HG03064 (cell line): ENCODE results near the gene ENPP7.

Experiments
- ATAC-seq: cut with Tn5 transposase; IDR thresholded peaks from one replicate; pipeline ENCODE4 v1.9.1; 2021; ENCODE audit warnings: low read depth; ENCODE audit not compliant: unreplicated experiment

The ENPP7 gene

DNA sequence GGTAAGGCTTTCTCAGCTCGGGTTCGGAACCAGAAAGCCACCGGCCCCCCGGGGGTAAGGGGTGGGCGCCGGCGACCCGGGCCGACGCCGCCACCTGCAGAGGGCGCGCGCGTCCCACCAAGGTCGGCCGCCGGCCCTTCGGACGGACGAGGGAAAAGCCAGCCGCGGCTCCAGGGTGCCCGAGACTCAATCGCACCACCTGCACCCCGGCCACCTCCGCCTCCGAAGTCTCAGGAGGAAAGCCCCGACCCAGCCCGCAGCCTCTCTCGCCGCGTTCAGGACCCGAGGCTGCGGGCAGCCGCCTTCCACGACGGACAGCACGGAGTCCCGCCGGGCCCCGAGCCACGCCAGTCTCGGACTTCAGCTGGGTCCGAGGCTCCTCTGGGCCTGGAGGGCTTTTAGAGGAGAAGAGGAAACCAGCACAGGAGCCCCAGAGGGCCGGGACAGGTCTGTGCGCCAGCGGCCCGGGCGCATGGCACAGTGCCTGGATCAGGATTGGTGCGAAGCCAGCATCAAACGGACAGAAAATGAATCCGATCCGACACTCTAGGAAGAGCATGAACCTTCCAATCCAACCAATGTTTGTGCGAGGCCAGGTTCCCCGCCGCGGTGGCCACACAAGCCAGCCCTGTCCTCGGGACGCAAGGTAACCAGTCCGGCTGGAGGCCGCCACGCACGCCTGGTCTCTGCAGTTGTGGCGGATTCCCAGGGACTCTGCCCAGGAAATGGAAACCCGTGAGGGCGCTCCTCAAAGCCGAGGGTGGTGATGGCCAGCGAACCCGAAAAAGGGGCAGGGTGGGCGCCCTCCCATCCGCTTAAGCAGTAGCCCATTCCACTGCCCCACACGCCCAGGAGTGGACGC is 59.4 kb downstream of the ENPP7 start:
- ATAC-seq = no peak

DNA sequence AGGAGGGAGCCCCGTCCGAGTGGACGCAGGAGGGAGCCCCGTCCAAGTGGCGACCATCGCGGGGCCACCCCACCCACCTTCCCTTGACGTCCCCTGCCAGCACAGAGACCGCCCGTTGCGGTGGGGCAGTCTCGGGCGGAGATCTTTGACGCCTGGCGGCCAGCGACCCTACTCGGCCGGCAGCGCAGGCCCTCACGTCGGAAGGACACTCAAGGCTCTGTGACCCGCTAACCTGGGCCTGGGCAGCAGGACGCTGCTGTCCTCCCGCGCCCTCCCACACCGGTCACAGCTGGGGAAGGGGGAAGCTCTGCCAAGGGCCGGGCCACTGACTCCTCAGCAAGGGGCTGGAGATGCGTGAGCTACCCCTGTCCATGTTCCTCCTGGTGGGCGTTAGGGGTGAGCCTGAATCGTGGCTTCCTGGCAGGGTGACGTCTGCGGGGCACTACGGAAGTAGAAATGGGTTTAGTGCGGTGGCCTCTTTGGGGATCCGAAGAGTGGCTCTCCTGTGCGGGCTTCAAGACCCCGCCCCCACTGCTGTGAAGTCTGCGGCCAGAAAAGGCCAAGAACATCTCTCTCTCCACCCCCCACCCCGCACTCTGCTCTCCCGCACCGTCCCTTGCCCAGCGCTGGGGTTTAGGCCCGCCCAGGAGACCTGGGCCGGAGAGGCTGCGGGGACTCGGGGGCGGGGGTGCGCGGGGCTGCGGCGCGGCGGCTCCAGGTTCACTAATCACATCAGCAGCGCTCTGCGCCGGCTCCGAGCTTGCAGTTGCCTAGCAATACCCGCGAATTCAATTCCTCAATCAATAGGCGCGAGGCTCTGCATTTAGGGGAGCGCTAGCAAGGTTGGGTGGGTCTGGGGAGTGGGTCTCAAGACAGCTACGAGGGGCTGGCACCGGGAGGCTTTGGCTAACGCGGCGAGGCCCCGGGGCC is 60.3 kb downstream of the ENPP7 start:
- no peak for ATAC-seq

DNA sequence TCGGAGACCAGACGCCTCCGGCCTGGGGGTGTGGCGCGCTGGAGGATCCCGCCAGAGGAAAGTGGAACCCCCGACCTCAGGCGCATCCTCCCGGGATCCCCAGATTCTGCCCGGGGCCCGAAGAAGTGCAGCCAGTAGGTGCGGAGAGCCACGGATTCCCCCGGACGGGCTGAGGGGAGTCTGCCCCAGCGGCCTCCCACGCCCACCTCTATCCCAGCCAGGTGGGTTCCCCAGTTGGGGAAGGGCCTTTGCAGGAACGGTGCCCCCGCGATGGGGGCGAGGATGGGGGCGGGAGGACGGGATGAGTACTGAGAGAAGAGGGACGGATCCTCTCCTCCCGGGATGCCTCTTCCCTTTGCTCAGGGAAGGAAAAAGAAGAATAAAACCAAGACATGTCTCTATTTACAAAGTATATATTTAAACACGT is 61.0 kb downstream of the ENPP7 start:
- no peak for ATAC-seq
